ENCODE measurements around the gene EFCAB5. TPM values are rescaled to one million over a fixed set of nuclear protein-coding genes. Genes with fewer than 3 reads are reported as not detected.

The EFCAB5 gene
- total RNA-seq, 1 experiment from 2014 or later, result 0.07 TPM

DNA sequence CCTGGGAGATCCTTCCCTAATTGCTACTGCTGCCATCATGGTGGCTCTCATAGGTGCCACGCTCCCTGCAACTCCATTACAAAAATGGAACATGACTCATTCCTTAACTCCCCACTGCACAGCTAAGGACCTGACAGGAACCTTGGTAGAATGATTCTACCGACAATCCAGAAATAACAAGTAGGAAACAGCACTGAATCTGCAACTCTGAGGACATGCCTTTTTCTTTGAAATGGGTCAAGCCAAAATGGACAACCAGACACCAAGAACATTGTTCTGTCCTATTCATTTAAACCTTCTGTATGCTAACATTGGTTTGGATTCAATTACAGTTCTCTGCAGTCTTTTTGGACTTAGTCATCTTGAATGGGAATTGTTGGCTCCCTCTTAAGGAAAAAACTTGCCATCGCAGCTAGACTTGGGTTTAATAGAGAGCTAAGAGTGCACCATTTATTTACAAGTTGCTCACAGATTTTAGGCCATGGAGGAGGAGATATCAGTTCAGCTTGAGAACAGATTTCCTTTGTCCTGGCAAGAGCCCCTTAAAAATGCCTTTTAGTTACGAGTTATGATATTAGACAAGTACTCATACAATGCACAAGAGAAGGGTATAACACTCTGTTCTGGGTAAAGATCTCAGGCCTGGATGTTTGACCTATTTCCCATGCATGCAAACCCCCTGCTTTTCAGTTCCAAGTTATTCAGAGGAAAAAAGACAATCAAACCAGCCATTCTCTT is 154.2 kb downstream of the EFCAB5 start:
- Histone ChIP-seq H3K9me3 (ENCODE audit: low read length) (no peaks in the 10 kb centered on the region), H4K20me1 (ENCODE audit: insufficient read depth, low read depth, low read length) (no peaks in the 10 kb centered on the region), H3K27ac (ENCODE audit: low read length) (no peak overlapping the region), H3K4me3 (ENCODE audit: low read length) (no peak overlapping the region), H2AFZ (ENCODE audit: low read length) (no peak overlapping the region), H3K9ac (ENCODE audit: low read length) (no peak overlapping the region), H3K4me2 (ENCODE audit: low read depth, low read length, poor library complexity, severe bottlenecking) (no peak overlapping the region), H3K4me1 (ENCODE audit: low read length) (no peaks in the 10 kb centered on the region), H3K9me2 (replicated peaks; ENCODE audit: insufficient read depth, low read length) (no peaks in the 10 kb centered on the region), H3K36me3 (ENCODE audit: insufficient read depth, low read length) (no peaks in the 10 kb centered on the region), H3K79me2 (ENCODE audit: low read length) (no peaks in the 10 kb centered on the region), H3K27me3 (ENCODE audit: low read length) (no peaks in the 10 kb centered on the region)
- DNase-seq, result peak; percentile 74

DNA sequence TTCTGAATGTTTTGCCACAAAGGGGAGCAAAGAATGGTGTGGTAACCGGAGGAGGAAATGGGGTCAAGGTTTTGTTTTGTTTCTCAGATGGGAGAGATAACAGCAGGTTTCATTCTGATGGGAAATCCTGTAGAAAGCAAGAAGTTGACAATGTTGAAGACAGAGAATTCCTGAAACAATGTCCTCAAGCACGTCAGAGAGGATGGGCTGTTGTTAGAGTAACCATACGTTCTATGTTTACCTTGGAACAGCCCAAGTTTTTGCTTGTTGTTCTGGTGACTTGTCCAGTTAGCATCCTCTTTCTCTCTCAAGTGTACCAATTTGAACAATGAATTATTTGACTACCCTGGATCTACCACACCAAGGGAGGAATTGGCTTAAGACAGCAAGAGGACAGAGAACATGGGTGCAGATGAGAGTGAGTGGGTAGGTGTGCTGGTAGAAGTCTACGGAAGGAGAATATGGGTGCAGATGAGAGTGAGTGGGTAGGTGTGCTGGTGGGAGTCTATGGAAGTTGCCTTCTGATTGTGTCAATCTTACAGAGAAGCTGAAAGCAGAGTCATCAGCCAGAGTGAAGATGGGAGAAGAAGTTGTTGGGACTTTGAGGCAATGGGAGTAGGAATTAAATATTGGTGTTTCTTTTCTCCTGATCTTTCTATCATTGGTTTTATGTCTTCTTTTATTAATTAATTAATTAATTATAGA is 160.4 kb downstream of the EFCAB5 start:
- Histone ChIP-seq H3K4me2 (ENCODE audit: low read depth, low read length, poor library complexity, severe bottlenecking) (no peak overlapping the region), H3K27me3 (ENCODE audit: low read length) (no peaks in the 10 kb centered on the region), H3K9me3 (ENCODE audit: low read length) (no peaks in the 10 kb centered on the region), H3K36me3 (ENCODE audit: insufficient read depth, low read length) (no peaks in the 10 kb centered on the region), H3K79me2 (ENCODE audit: low read length) (no peaks in the 10 kb centered on the region), H3K4me3 (ENCODE audit: low read length) (no peak overlapping the region), H2AFZ (ENCODE audit: low read length) (no peak overlapping the region), H3K9me2 (replicated peaks; ENCODE audit: insufficient read depth, low read length) (no peaks in the 10 kb centered on the region), H3K4me1 (ENCODE audit: low read length) (peaks cover 17% of the 10 kb centered on the region), H3K9ac (ENCODE audit: low read length) (no peak overlapping the region), H4K20me1 (ENCODE audit: insufficient read depth, low read depth, low read length) (no peaks in the 10 kb centered on the region), H3K27ac (ENCODE audit: low read length) (no peak overlapping the region)
- DNase-seq, result no peak

DNA sequence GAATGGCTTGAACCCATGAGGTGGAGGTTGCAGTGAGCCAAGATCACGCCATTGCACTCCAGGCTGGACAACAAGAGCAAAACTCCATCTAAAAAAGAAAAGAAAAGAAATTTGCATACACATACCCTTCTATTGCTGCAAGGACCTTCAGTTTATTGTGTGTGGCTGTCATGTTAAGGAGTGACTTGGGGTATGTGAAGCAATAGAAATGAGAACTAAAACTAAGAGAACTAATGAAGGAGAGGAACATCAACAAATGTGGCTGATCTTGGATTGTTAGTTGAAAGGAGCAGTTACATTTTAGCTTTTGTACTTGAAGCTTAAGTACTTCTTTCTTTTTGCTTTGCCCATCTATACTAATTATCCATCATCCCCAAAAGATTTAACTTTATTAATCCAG is 162.5 kb downstream of the EFCAB5 start:
- H3K9me2 ChIP-seq (replicated peaks; ENCODE audit: insufficient read depth, low read length), result no peaks in the 10 kb centered on the region
- H2AFZ ChIP-seq (ENCODE audit: low read length), result no peak overlapping the region
- H3K9ac ChIP-seq (ENCODE audit: low read length), result no peak overlapping the region
- H3K27me3 ChIP-seq (ENCODE audit: low read length), result no peaks in the 10 kb centered on the region
- H3K36me3 ChIP-seq (ENCODE audit: insufficient read depth, low read length), result no peaks in the 10 kb centered on the region
- H3K9me3 ChIP-seq (ENCODE audit: low read length), result no peaks in the 10 kb centered on the region
- peak overlapping the region; percentile 74 for H3K4me2 ChIP-seq (ENCODE audit: low read depth, low read length, poor library complexity, severe bottlenecking)
- DNase-seq, result no peak
- no peaks in the 10 kb centered on the region for H3K79me2 ChIP-seq (ENCODE audit: low read length)
- no peaks in the 10 kb centered on the region for H4K20me1 ChIP-seq (ENCODE audit: insufficient read depth, low read depth, low read length)
- peaks cover 17% of the 10 kb centered on the region for H3K4me1 ChIP-seq (ENCODE audit: low read length)
- H3K27ac ChIP-seq (ENCODE audit: low read length), result no peak overlapping the region
- no peak overlapping the region for H3K4me3 ChIP-seq (ENCODE audit: low read length)

DNA sequence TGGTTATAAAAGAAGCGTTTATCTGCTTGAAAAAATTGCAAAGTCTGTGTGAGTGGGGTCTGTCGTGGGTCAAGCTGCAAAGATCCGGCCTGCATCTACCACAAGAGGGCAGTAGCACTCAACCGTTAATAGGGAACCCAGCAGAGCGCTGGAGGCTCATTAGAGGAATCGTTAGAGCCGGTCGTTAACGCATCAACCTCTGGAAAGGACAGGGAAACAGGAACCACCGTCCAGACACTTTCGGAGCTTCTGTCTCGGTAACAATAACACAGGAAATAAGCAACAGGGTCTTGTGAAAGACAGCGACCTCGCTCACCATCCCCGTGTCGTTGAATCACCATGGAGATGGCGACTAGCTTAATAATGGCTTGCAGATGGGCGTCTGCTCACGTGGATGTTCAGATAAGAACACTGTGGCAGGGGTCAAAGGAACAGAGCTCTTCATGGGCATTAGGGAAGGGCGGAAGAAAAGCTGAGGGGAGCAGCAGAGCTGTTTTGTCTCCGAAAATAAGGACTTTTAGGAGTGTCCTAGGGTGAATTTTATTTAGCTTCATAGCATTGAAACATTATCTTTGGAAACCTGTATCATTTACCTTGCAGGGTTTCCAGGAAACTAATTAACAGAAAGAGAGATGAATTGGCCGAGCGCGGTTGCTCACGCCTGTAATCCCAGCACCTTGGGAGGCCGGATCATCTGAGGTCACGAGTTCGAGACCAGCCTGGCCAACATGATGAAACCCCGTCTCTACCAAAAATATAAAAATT is 163.3 kb downstream of the EFCAB5 start:
- Histone ChIP-seq H3K4me2 (ENCODE audit: low read depth, low read length, poor library complexity, severe bottlenecking) (peak overlapping the region; percentile 74), H4K20me1 (ENCODE audit: insufficient read depth, low read depth, low read length) (no peaks in the 10 kb centered on the region), H3K27ac (ENCODE audit: low read length) (no peak overlapping the region), H3K4me3 (ENCODE audit: low read length) (peak overlapping the region; percentile 63), H3K9me2 (replicated peaks; ENCODE audit: insufficient read depth, low read length) (no peaks in the 10 kb centered on the region), H3K36me3 (ENCODE audit: insufficient read depth, low read length) (no peaks in the 10 kb centered on the region), H3K9ac (ENCODE audit: low read length) (peak overlapping the region; percentile 52), H3K9me3 (ENCODE audit: low read length) (no peaks in the 10 kb centered on the region), H2AFZ (ENCODE audit: low read length) (peak overlapping the region; percentile 89), H3K27me3 (ENCODE audit: low read length) (no peaks in the 10 kb centered on the region), H3K79me2 (ENCODE audit: low read length) (no peaks in the 10 kb centered on the region), H3K4me1 (ENCODE audit: low read length) (peaks cover 17% of the 10 kb centered on the region)
- DNase-seq, result peak; percentile 93

DNA sequence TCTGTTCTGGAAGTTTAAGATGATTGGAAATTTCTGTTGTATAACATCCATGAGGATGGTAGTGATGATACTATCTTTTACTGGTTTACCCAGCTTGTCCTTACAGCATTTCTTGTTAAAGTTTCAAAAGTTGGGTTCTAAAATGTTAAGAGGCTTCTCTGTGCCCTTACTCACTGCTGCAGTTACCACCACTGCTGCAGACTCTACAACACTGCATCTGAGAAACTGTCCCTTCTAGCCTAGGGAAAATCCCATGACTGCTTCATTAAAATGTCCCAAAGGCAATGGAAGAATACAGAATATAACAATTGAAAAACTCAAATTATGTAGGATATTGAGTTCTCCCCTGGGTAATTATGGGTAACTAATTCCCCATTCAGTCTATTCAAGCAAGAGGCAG is 171.4 kb downstream of the EFCAB5 start:
- H3K27ac ChIP-seq (ENCODE audit: low read length), result no peak overlapping the region

DNA sequence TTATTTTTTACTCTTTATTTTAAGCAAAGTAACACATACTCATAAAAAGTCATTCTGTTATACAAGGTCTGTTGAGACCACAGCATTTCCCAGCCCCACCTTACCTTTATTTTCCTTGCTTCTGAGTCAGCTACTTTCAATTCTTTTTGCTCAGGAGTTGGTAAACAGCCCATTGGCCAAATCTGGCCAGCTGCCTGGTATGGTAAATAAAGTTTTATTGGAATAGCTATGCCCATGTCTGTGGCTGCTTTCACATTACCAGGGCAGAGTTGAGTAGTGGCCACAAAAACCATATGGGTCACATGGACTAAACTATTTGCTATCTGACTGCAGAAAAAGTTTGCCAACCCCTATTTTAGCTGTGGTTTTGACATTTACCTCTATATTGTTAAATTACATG is 171.8 kb downstream of the EFCAB5 start:
- DNase-seq, result no peak
- no peak overlapping the region for H3K4me3 ChIP-seq (ENCODE audit: low read length)
- H3K36me3 ChIP-seq (ENCODE audit: insufficient read depth, low read length), result no peaks in the 10 kb centered on the region
- no peak overlapping the region for H3K4me2 ChIP-seq (ENCODE audit: low read depth, low read length, poor library complexity, severe bottlenecking)
- no peak overlapping the region for H2AFZ ChIP-seq (ENCODE audit: low read length)
- H3K4me1 ChIP-seq (ENCODE audit: low read length), result peaks cover 3% of the 10 kb centered on the region
- H3K9me2 ChIP-seq (replicated peaks; ENCODE audit: insufficient read depth, low read length), result no peaks in the 10 kb centered on the region
- H3K79me2 ChIP-seq (ENCODE audit: low read length), result peaks cover 16% of the 10 kb centered on the region
- no peaks in the 10 kb centered on the region for H4K20me1 ChIP-seq (ENCODE audit: insufficient read depth, low read depth, low read length)
- H3K27ac ChIP-seq (ENCODE audit: low read length), result no peak overlapping the region
- no peaks in the 10 kb centered on the region for H3K9me3 ChIP-seq (ENCODE audit: low read length)
- H3K27me3 ChIP-seq (ENCODE audit: low read length), result no peaks in the 10 kb centered on the region
- no peak overlapping the region for H3K9ac ChIP-seq (ENCODE audit: low read length)

More for the DNA sequence above, 171.4 kb downstream of the EFCAB5 start:
- no peak overlapping the region for H3K9ac ChIP-seq (ENCODE audit: low read length)
- H3K9me2 ChIP-seq (replicated peaks; ENCODE audit: insufficient read depth, low read length), result no peaks in the 10 kb centered on the region
- H2AFZ ChIP-seq (ENCODE audit: low read length), result no peak overlapping the region
- H3K79me2 ChIP-seq (ENCODE audit: low read length), result peaks cover 12% of the 10 kb centered on the region
- DNase-seq, result no peak
- H3K4me2 ChIP-seq (ENCODE audit: low read depth, low read length, poor library complexity, severe bottlenecking), result no peak overlapping the region
- H3K4me1 ChIP-seq (ENCODE audit: low read length), result no peaks in the 10 kb centered on the region
- H3K36me3 ChIP-seq (ENCODE audit: insufficient read depth, low read length), result no peaks in the 10 kb centered on the region
- H3K27me3 ChIP-seq (ENCODE audit: low read length), result no peaks in the 10 kb centered on the region
- no peaks in the 10 kb centered on the region for H4K20me1 ChIP-seq (ENCODE audit: insufficient read depth, low read depth, low read length)
- no peak overlapping the region for H3K4me3 ChIP-seq (ENCODE audit: low read length)
- H3K9me3 ChIP-seq (ENCODE audit: low read length), result no peaks in the 10 kb centered on the region

DNA sequence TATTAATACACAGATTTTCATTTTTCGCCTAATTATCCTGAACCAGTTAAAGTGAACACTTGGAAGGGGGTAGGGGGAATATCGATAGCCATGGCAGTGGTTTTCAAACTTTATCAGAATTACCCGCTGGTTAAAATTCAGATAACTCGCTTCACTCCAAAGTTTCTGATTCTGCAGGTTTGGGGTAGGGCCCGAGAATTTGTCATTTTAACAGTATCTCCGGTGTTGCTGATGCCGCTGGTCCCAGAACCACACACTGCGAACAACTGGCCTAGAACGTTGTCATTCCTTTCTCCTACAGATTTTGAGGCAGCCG is 174.9 kb downstream of the EFCAB5 start:
- Histone ChIP-seq H3K27me3 (ENCODE audit: low read length) (no peaks in the 10 kb centered on the region), H3K4me3 (ENCODE audit: low read length) (peak overlapping the region; percentile 97), H3K9me3 (ENCODE audit: low read length) (no peaks in the 10 kb centered on the region), H3K4me2 (ENCODE audit: low read depth, low read length, poor library complexity, severe bottlenecking) (peak overlapping the region; percentile 74), H3K36me3 (ENCODE audit: insufficient read depth, low read length) (peaks cover 18% of the 10 kb centered on the region), H3K4me1 (ENCODE audit: low read length) (peaks cover 19% of the 10 kb centered on the region), H3K9ac (ENCODE audit: low read length) (peak overlapping the region; percentile 92), H3K27ac (ENCODE audit: low read length) (peak overlapping the region; percentile 84), H3K79me2 (ENCODE audit: low read length) (peaks cover 45% of the 10 kb centered on the region), H4K20me1 (ENCODE audit: insufficient read depth, low read depth, low read length) (no peaks in the 10 kb centered on the region), H3K9me2 (replicated peaks; ENCODE audit: insufficient read depth, low read length) (no peaks in the 10 kb centered on the region), H2AFZ (ENCODE audit: low read length) (peak overlapping the region; percentile 64)
- DNase-seq, result no peak
